ENCODE results near the gene OPRD1.
"Not testable (repeated sequence)": the region's sequence is repeated elsewhere in the genome, so short reads cannot be mapped to it uniquely, and the experiment has no call there.

OPRD1 gene

GRCh38 chr1:28790377-28791035 lies 21.5 kb upstream of the OPRD1 start:
- no peak for DNase-seq (ENCODE audit: low read depth)
- TF ChIP-seq, protein P1, sequence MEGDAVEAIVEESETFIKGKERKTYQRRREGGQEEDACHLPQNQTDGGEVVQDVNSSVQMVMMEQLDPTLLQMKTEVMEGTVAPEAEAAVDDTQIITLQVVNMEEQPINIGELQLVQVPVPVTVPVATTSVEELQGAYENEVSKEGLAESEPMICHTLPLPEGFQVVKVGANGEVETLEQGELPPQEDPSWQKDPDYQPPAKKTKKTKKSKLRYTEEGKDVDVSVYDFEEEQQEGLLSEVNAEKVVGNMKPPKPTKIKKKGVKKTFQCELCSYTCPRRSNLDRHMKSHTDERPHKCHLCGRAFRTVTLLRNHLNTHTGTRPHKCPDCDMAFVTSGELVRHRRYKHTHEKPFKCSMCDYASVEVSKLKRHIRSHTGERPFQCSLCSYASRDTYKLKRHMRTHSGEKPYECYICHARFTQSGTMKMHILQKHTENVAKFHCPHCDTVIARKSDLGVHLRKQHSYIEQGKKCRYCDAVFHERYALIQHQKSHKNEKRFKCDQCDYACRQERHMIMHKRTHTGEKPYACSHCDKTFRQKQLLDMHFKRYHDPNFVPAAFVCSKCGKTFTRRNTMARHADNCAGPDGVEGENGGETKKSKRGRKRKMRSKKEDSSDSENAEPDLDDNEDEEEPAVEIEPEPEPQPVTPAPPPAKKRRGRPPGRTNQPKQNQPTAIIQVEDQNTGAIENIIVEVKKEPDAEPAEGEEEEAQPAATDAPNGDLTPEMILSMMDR (conservative IDR thresholded peaks at IDR 0.05; ENCODE audit: low read depth, low read length) = no peak

DNA sequence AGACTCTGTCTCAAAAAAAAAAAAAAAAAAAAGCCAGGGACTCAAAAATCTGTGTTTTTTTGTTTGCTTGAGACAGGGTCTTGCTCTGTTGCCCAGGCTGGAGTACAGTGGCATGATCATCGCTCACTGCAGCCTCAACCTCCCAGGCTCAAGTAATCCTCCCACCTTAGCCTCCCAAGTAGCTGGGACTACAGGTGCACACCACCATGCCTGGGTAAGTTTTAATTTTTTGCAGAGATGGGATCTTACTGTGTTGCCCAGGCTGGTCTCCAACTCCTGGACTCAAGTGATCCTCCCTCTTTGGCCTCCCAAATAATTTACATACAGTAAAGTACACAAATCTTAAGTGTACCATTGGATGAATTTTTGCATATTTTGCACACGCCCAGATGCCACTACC lies 20.0 kb upstream of the OPRD1 start:
- not testable (repeated sequence) for H3K4me3 ChIP-seq (ENCODE audit: low read length); DNase-seq (ENCODE audit: low read depth)

More at GRCh38 chr1:28790377-28791035, 21.5 kb upstream of the OPRD1 start:
- no peak overlapping the region for H3K4me3 ChIP-seq (ENCODE audit: low read length)

GRCh38 chr1:28792644-28793121 lies 19.3 kb upstream of the OPRD1 start:
- DNase-seq (ENCODE audit: low read depth) = no peak
- H3K4me3 ChIP-seq (ENCODE audit: low read length) = no peak overlapping the region
- TF ChIP-seq, protein P1 (conservative IDR thresholded peaks at IDR 0.05; ENCODE audit: low read depth, low read length) = no peak

DNA sequence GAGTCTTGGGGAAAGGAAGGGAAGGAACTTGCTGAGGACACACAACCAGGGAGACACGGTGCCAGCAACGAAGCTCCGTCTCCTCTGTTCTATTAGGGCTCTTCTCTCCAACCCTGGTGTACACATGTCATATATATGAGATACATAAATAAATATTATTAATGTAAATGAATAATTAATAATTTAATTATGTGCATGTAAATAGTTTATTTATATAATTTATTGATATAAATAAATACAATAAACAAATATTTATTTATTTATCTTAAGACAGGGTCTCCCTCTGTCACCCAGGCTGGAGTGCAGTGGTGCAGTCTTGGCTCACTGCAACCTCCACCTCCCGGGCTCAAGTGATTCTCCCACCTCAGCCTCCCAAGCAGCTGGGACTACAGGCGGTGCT lies 17.4 kb upstream of the OPRD1 start:
- not testable (repeated sequence) for DNase-seq (ENCODE audit: low read depth); H3K4me3 ChIP-seq (ENCODE audit: low read length)

GRCh38 chr1:28796352-28797211 lies 15.4 kb upstream of the OPRD1 start:
- no peak overlapping the region for H3K4me3 ChIP-seq (ENCODE audit: low read length)
- TF ChIP-seq, protein P1 (conservative IDR thresholded peaks at IDR 0.05; ENCODE audit: low read depth, low read length) = no peak
- no peak for DNase-seq (ENCODE audit: low read depth)

- DNase-seq (ENCODE audit: low read depth) = no peak
- H3K4me3 ChIP-seq (ENCODE audit: low read length) = no peak overlapping the region
- TF ChIP-seq, protein P1 (conservative IDR thresholded peaks at IDR 0.05; ENCODE audit: low read depth, low read length) = no peak
Measured at GRCh38 chr1:28800324-28800723, 11.6 kb upstream of the OPRD1 start.

- no peak overlapping the region for H3K4me3 ChIP-seq (ENCODE audit: low read length)
- TF ChIP-seq, protein P1 (conservative IDR thresholded peaks at IDR 0.05; ENCODE audit: low read depth, low read length) = no peak
- no peak for DNase-seq (ENCODE audit: low read depth)
Measured at GRCh38 chr1:28801461-28801860, 10.5 kb upstream of the OPRD1 start.

DNA sequence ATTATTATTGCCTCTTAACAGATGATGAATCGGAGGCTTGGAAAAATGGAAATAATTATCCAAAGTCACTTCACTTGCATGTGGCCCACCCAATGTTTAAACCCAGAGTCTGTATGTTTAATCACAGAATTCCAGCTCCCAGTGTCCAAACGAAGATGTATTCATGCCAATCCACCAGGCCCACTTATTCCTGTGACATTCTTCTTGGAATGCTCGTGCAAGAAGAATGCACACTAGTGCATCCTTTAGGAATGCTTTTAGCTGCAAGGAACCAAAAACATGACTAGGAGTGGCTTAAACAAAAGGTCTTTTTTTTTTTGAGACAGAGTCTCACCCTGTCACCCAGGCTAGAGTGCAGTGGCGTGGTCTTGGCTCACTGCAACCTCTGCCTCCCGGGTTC lies 8.9 kb upstream of the OPRD1 start:
- TF ChIP-seq, protein P1 (conservative IDR thresholded peaks at IDR 0.05; ENCODE audit: low read depth, low read length) = no peak
- no peak for DNase-seq (ENCODE audit: low read depth)
- no peak overlapping the region for H3K4me3 ChIP-seq (ENCODE audit: low read length)

All from retinal pigment epithelial cell (primary cell).